Caki2 (cell line): ENCODE measurements around the gene CCNJL. TPM values are rescaled to one million over a fixed set of nuclear protein-coding genes. Genes with fewer than 3 reads are reported as not detected.

Source experiments
- DNase-seq: peaks from one replicate; pipeline ENCODE4 v3.0.0-alpha.2; 2015; ENCODE audit warnings: low read depth
- in situ Hi-C: cut with HindIII; loops from 2 replicates; pipeline ENCODE4 v1.10.0; 2016; ENCODE audit warnings: low sequenced_read_pairs, low pct_unique_long_range_greater_than_20kb, mixed read lengths
- total RNA-seq: library from RNA; depleted of rRNA; stranded (reverse); fragments of >200 nt; shearing (Covaris generic); gene quantifications from 2 replicates; pipeline ENCODE4 v1.2.3, GENCODE V29; 2014; ENCODE audit warnings: low replicate concordance

The CCNJL gene
- total RNA-seq, 1 experiment from 2014 or later, result 5.1 TPM

DNA sequence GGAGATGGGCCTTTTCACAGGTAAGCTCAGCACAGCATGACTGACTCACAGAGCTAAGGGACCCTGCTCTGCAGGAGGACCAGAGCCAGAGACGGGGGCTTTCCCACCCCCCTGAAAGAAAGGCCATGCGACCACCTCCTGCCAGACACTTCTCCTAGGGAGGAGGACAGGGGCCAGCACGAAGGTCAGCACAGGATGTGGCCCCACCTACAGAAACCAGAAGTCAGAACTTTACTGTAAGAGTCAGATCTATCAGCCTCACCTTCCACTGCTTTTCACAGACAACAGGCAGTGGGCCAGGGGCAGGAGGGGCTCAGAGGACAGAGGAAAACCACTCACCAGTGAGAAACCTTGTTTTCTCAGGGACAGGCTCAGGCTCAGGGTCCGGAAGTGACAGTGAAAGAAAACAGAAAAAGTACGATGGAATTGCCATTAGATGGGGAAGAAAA lies 37.9 kb downstream of the CCNJL start:
- in situ Hi-C loops, result no loop called here
- no peak for DNase-seq

DNA sequence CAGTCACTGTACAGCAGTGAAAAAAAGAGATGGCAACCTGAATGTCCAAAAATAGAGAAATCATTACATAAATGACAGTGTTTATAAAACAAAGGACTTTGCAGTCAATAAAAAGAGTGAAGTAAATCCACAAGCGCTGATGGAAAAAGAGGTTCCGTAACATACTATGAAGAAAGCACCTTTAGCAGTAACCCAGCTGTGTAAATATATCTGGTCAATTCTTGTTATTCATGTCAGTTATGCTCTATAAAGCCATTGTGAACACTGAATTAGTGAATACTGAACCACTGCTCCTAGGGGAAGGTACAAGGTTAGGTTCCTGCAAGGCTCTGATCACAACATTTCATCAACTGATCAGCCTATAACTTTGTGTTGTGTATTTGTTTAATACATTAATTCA lies 39.5 kb downstream of the CCNJL start:
- in situ Hi-C loops, result no loop called here
- DNase-seq, result no peak

DNA sequence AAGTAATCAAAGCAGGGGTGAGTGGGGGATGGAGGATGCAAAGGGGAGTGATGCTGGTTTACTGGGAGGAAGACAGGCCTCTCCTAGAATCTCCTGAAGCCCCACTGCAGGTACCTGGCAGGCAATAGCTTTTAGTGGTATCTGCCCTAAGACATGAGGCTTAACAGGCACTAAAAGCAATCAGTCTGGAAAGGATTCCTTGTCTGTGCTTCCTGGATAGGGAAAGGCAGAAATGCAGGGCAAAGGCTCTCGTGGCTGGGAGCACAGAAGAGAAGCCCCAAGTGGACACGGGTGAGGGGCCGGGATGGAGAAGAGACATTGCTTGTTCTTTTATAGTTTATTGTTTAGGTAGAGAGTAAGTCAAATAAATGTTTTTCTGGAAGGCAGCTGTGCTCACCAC lies 40.1 kb downstream of the CCNJL start:
- no peak for DNase-seq
- in situ Hi-C loops, result no loop called here

DNA sequence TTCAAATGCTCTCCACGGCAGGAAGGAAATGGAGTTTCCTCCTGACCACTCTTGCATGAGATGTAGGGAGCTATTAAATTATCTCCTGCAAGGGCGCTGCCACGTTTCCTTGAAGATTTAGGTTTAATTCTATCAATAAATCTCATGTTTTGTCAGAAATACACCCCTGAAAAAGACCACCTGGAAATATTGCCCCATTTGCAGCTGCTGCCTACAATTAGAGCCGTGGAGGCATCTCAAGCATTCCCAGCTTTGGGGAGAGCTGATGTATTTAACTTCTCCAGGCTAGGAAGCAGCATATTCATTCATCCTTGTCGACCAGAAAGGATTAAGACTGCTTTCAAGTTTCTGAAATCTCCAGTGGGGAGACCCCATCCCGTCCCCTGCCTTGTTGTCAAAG lies 40.5 kb downstream of the CCNJL start:
- no peak for DNase-seq
- in situ Hi-C loops, result no loop called here

DNA sequence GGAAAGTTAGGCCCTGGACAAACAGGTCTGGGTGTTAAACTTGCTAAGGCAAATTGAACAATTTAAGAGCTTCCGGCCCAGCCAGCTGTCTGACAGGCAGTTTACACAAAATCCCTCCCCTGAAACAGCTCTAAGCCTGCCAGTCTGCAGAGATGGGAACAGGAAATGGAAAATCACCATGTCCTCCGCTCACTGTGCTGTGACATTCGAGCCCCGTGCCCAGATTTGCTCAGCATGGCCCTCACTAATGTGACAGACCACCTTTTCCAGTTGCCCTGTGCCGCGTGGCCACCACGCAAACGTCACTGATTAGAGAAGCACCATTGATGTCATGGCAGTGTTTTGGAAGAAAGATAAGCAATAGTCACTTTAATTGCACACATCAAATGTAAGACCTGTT lies 41.0 kb downstream of the CCNJL start:
- no peak for DNase-seq
- in situ Hi-C loops, result no loop called here

DNA sequence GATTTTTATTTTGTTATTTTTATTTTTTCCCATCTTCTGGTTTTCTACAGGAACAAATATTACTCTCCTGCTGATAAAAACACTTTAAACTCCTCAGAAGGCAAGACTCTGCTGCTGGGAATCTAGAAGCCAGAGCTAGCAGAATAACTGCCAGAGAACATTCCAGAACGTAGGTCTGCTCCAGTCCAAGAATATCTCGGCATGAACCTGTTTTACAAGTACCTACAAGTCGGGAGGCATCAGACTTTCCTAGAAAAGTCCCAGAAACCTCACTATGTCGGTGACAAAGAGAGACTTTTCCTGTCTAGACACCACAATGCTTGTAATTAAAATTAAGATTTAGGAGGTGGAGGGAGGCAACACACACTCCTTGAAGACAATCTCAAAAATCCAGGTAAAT lies 41.7 kb downstream of the CCNJL start:
- in situ Hi-C loops, result no loop called here
- DNase-seq, result no peak

DNA sequence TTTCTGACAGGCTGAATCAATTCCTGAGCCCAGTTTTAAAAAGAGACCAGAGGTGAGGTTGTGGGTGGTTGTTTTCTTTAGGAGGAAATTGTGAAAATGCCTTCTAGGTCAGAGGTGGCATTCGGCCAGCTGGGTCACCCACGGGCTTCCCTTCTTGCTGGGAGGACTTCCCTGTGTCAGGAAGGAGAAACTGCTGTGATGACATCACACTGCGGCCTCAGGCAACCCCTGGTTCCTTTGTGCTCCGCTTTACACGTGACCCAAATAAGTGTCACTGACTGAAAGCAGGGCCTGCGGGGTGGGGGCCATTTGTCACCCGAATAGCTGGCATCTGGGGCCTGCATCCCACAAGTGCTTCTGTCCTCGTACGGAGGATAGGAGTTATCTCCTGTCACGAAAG lies 43.3 kb downstream of the CCNJL start:
- in situ Hi-C loops, result no loop called here
- no peak for DNase-seq

DNA sequence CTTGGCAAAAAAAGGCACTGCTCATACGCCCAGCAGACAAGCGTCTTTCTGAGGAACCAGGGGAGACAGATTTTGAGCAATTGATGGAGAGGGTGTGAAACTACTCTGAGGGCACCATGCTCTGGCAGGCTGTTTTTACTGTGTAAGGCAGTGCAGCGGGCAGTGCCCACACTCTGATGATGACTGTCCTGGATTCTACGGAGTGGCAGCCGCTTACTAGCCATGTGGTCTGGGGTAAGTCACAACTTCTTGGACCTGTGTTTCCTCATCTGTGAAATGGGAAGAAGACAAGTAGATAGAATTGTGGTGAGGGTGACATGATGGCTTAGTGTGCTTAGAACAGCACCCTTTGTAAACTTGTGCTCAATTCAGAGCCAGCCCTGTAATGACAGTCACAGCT lies 44.2 kb downstream of the CCNJL start:
- in situ Hi-C loops, result no loop called here
- DNase-seq, result no peak

DNA sequence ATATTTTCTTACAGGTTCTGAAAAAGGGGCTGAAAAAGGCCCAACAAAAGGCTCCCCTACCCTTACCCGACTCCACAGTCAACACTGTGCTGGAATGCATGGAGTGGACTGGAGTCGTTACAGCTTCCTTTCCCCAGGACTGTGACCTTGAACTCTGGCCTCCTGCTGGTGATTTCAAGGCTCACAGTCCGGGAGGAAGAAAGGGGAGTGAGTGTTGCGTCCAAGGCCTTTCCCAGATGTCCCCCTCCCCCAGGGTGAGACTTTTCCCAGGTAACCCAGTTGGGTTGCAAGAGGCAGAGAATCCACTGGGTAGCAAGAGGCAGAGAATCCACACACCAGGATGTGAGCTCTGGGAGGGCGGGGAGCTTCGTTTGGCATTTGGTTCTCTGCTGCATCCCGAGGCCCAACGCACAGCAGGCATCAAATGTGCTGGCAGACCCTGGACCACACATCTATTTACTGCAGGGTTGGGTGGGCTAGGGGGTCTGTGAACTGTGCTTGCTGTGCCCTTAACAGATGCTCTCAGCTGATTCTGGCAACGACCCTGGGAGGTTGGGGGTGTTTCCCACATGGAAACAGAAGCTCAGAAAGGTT lies 45.5 kb downstream of the CCNJL start:
- in situ Hi-C loops, result no loop called here
- DNase-seq, result no peak

DNA sequence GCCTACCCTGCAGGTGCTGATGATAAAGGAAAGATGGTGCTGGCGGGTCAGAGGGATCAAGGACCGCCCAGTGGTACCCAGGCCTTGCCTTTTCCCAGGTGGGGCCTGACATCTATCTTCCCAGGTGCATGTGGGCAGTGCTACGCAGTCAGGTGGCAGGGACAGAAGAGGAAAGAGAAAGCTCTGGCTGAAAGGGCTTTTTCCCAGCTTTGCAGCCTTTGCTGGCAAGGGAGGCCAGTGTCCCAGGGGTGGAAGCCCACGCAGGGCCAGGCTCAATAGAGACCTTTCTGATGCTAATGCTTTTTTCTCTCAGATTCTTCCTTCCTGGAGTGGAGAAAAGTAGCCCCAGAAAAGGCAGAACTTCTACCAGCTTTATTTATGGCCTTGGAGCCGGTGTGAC lies 46.3 kb downstream of the CCNJL start:
- no peak for DNase-seq
- in situ Hi-C loops, result no loop called here

DNA sequence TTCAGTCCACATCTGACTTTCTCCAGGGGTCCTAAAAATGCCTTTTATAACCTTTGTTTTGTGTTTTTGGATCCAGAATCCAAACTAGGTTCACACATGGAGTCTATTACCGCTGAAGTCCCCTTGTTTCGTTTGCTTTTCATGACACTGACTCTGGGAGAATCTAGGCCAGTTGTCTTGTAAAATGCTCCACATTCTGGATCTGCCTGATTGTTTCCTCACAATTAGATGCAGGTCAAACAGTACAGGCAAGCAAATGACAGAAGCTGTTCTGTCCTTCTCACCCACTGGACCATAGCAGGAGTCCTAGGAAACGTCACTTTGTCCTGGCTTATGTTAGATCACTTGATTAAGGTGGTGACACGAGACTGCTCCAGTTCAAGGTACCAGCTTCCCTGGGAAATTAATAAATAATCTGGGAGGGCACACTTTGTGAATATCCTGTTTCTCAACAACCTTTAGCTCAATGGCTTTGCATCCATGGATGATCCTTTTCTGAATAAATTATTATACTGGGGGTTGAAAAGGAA lies 49.0 kb downstream of the CCNJL start:
- DNase-seq, result peak; percentile 85
- in situ Hi-C loops, result no loop called here

DNA sequence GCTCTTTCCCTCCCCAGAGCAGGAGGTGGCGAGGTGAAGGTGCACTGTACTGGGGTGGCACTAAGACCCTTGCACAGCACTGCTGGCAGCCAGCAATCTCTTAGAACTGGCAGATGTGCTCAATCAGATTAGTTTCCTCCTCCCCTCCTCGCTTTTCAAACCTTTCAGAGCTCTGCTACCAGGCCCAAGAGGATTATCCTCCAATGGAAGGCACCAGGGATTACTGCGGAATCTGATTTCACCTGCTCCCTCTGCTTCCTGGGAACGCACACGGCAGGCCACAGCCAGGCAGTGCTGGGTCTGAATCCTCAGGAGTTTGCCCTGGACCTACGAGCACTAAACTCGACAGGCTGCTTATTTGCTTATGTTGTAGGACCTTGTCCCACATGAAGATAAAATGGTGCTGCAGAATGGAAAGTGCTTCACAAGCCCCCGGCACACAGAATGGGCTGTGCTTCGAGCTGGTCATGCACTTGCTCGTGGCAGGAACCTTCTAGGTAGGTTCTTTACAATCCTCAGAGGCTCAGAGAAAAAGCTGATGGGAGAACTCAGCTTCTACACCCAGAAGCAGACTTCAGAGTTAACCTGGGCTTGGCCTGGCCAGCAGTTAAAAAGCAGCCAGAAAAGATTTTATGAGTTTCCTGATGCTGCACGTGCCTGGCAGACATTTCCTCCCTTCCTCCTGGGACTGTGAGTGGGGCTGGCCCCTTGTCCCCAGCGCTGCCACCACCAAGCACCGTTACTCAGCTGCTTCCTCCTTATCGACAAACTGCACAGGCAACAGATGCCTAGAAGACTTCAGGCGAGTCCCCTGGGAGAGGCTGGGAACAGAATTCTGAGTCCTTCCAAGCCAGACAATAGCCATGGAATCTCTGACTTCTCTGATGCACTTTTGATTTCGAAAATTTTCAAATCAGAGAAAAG lies 50.0 kb downstream of the CCNJL start:
- in situ Hi-C loops, result no loop called here
- no peak for DNase-seq

DNA sequence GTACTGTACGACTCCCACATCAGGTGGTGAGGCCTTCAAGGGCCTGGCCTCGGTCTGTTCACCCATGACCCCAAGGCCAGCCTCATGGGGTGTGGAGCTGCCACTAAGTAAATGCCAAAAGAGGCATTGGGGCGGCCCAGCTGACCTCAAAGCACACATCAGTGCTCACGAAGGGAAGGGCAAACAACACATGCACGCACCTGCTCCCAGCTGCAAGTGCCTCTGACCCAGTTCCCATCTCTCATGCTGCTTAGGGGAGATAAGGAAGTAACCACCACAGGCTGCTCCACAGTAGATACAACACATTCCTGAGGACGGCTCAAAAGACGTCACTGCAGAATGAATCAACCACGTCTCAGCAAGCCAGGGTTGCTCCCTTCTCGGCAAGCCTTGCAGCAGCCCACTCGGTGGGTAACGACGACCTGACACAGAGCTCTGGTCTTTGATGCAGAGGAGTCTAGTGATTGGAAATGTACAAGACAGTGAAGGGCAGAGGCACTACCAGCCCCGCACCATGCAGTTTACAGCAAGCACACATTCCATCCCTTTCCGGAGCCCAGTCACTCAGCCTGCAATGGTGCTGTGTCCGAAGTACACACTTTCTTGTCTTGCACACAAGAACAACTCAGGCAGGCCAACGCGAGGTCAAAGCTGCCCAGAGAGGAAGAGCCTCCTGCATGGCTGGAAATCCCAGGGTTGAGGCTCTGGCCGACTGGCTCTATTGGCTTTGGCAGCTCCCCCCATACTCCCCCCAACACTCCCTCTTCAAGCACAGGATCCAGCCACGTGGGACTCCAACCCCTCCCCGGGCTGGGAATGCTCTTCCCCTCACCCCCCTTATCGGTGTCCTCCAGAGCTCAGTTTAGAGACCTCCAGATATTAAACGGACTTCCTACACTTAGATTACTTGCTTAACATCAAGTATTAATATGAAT lies 51.2 kb downstream of the CCNJL start:
- in situ Hi-C loops, result no loop called here
- DNase-seq, result peak; percentile 99

DNA sequence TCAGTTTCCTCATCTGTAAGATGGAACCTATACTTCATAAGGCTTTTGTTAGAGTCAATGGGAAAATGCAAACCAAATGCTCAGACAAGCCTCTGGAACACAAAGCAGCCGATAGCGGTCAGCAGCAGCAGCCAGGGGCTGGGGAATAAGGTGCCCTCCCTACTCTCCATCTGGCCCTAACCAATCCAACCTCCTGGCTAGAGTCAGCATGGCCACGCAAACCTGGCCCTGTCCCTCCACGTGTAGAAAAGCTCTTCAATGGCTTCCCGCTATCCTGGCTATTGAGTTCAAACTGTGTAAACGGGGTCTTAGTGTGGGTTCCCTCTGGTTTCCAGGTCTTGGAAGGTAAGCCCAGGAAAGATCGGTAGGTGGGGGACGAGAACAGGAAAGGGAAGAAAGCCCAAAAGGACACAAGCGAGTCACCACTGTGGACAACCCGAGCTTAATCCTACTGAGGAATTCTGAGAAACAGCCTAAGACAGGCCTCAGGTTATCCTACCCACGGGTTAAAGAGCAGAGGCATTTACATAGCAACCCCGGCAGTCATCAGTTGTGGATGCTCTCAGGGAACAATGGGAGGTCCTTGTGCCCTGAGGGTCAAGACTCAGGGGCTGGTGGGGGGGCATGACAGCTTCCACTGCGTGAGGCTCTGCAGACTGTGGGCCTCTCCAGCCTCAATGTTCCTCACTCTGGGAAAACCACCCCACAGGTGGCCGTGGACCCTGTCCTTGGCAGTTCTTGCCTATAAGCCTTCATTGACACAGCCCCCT lies 52.2 kb downstream of the CCNJL start:
- DNase-seq, result no peak
- in situ Hi-C loops, result no loop called here

DNA sequence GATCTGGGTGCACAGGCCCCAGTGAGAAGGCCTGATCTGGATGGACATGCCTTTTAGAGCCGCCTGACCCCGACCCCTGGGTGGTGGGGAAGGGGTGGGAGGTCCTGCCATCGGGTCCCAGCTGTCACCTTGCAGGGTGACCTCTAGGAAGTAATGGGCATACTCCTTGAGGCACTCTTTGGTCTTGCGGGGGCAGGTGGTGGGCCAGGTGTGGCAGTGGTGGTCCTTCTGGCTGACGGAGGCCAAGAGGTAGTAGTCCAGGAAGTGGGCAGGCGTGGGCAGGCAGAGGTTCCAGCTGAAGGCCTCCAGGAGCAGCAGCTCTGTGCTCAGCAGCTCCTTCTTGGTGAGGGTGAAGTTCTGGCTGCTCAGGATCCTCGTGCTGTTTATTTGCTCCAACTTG lies 53.0 kb downstream of the CCNJL start:
- DNase-seq, result no peak
- in situ Hi-C loops, result no loop called here

DNA sequence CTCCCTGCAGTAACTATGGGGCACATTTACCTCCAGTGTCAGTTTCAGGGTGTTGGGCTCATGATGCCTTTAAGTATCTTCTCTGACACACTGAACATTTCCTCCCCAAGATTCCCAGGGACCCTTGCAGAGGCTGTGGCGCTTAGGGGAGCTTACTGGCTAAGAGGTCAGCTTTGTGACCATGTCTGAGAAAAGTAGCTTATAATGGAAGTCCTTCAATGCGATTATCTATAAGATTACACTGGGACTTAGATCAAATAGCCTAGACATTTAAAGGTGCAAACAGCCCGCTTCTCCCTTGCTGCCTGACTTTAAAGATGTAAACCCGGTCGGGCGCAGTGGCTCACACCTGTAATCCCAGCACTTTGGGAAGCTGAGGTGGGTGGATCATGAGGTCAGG lies 57.7 kb downstream of the CCNJL start:
- DNase-seq, result no peak
- in situ Hi-C loops, result no loop called here

DNA sequence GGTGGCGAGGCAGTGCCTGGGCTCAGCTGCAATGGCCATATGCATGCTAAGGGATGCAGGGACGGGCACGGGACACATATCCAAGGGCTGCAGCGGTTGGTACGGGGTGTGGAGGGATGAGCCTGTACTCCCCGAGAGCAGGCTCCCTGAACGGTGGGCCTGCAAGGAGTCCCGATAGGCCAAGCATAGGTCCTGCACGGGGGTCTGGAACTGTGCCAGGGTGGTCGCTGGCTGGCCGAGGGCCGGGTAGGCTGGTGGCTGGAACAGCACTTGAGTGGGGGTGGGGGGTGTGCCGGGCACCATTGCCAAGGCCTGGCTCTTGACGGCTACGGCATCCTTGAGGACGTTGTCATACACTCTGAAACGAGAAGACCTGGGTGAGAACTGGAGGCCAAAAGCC lies 58.9 kb downstream of the CCNJL start:
- in situ Hi-C loops, result no loop called here
- DNase-seq, result no peak

DNA sequence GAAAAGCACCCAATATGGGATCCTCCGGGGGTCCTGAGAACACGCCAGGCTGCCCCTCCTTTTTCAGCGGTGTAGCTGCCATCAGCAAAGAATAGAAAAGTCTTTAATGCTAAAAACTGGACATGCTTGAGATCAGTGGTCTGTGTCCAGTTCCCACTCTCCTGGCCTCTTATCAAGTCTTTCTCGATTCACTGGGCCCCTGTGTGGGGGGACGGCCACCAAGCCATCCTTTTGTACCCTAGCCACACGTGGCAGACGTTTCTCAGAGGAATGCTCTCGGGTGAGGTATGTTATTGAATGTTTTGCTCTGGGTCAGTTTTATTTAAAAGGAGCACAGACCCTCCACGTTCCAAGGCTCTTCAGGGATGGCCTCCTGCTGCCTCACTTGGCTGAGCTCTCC lies 59.4 kb downstream of the CCNJL start:
- no peak for DNase-seq
- in situ Hi-C loops, result no loop called here
